Urinary bladder (tissue), 4 donors: ENCODE results near the gene HSPA4. TPM values are rescaled to one million over a fixed set of nuclear protein-coding genes. Genes with fewer than 3 reads are reported as not detected.
"Not testable (repeated sequence)": the region's sequence is repeated elsewhere in the genome, so short reads cannot be mapped to it uniquely, and the experiment has no call there.

Experiments
- DNase-seq: peaks from one replicate; pipeline ENCODE4 v3.0.0-alpha.2; 2015; ENCODE audit errors: extremely low spot score
- H3K27ac ChIP-seq: one replicate; pipeline ENCODE4 v1.5.1; 2013; ENCODE audit warnings: low read depth, mild to moderate bottlenecking, moderate library complexity
- H3K36me3 ChIP-seq: one replicate; pipeline ENCODE4 v1.6.1; 2013; ENCODE audit warnings: mild to moderate bottlenecking, moderate library complexity; ENCODE audit not compliant: insufficient read depth
- H3K4me1 ChIP-seq: one replicate; pipeline ENCODE4 v1.6.1; 2013; ENCODE audit warnings: mild to moderate bottlenecking, moderate library complexity; ENCODE audit not compliant: insufficient read depth
- H3K4me3 ChIP-seq: one replicate; pipeline ENCODE4 v1.5.1; 2013; ENCODE audit warnings: low read depth, low read length
- WGBS: extraction: QIAGEN DNeasy Blood & Tissue Kit; methylation state at CpG from one replicate; pipeline ENCODE4 v1.1.7; 2013; 5-methylcytosine and 5-hydroxymethylcytosine counted together
- polyA plus RNA-seq: library from polyadenylated mRNA; stranded (reverse); fragments of 200-250 nt; gene quantifications from one replicate; pipeline ENCODE4 v1.2.3, GENCODE V29; 2013
- total RNA-seq: library from RNA; depleted of rRNA; stranded (reverse); fragments of >200 nt; gene quantifications from one replicate; pipeline ENCODE4 v1.2.3, GENCODE V29; 2014
- donor health status: healthy with polysubstance abuse.
- donor health status: healthy.

Gene HSPA4
- total and polyA plus RNA-seq, 2 donors: 32.4 to 79.2 TPM

- no peak overlapping the region for H3K27ac ChIP-seq
- H3K4me3 ChIP-seq: no peak overlapping the region
- DNase-seq: no peak
- WGBS: 42% methylated on average over 3 of the region's 3 CpGs
- no peaks in the 10 kb centered on the region for H3K4me1 ChIP-seq
- no peaks in the 10 kb centered on the region for H3K36me3 ChIP-seq
These were observed 78.1 kb downstream of the HSPA4 start for GRCh38 chr5:133129950-133130349.

- H3K4me3 ChIP-seq: no peak overlapping the region
- WGBS: 68% methylated on average over 8 of the region's 8 CpGs
- DNase-seq: no peak
- no peak overlapping the region for H3K27ac ChIP-seq
- no peaks in the 10 kb centered on the region for H3K4me1 ChIP-seq
- H3K36me3 ChIP-seq: no peaks in the 10 kb centered on the region
These were observed 78.7 kb downstream of the HSPA4 start for GRCh38 chr5:133130387-133131118.

GRCh38 chr5:133132717-133133116 is 80.9 kb downstream of the HSPA4 start:
- no peak for DNase-seq
- no peak overlapping the region for H3K4me3 ChIP-seq
- no peaks in the 10 kb centered on the region for H3K36me3 ChIP-seq
- H3K4me1 ChIP-seq: no peaks in the 10 kb centered on the region
- 78% methylated on average over 2 of the region's 2 CpGs for WGBS
- H3K27ac ChIP-seq: no peak overlapping the region

- not testable (repeated sequence) for H3K4me3 ChIP-seq, H3K27ac ChIP-seq, DNase-seq, H3K4me1 ChIP-seq, H3K36me3 ChIP-seq
- WGBS: 98% methylated on average over 3 of the region's 5 CpGs
These were observed 81.4 kb downstream of the HSPA4 start for GRCh38 chr5:133133241-133133640.

GRCh38 chr5:133136890-133137289 is 85.1 kb downstream of the HSPA4 start:
- not testable (repeated sequence) for H3K27ac ChIP-seq, DNase-seq, H3K36me3 ChIP-seq, H3K4me3 ChIP-seq, H3K4me1 ChIP-seq
- 71% methylated on average over 2 of the region's 2 CpGs for WGBS

DNA sequence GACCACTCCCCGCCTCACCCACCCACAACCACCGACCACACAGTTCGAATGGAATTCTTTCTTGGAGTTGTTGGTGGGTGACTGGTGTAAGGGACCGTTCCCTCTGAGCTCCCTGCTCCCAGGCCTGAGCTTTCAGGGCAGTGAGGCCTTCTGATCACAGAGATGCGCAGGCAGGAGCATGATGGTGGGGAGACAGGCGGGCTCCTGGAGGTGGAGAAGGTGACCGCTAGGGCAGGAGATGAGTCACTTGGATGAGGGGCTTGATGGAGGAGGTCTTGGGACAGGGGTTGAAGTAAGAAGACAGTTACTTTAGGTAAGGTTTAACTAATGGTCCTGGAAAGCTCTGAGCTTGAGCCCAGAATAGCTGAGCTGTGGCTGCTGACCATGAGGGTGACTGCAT is 88.5 kb downstream of the HSPA4 start:
- no peak overlapping the region for H3K4me3 ChIP-seq
- H3K27ac ChIP-seq: no peak overlapping the region
- no peaks in the 10 kb centered on the region for H3K36me3 ChIP-seq
- H3K4me1 ChIP-seq: no peaks in the 10 kb centered on the region
- WGBS: 96% methylated on average over 7 of the region's 7 CpGs
- no peak for DNase-seq

- WGBS: 55% methylated on average over 3 of the region's 3 CpGs
These were observed 89.9 kb downstream of the HSPA4 start for GRCh38 chr5:133141746-133142145.

DNA sequence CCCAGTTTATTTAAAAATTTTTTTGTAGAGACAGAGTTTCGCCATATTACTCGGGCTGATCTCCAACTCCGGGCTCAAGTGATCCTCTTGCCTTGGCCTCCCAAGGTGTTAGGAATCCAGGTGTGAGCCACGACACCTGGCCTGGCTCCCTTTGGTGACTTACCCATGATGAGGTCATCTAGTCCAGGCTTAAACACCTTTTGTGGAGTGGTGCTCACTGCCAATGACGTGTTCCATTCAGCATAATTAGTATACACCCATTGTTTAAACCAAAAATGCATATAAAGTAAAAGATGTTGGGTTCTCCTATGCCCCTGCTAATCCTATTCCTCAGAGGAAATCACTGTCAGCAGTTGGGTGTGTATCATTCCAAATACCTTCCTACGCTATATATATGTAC is 91.0 kb downstream of the HSPA4 start:
- WGBS: 90% methylated on average over 6 of the region's 6 CpGs
- H3K4me3 ChIP-seq: no peak overlapping the region
- no peaks in the 10 kb centered on the region for H3K4me1 ChIP-seq
- no peaks in the 10 kb centered on the region for H3K36me3 ChIP-seq
- no peak for DNase-seq
- no peak overlapping the region for H3K27ac ChIP-seq

More at GRCh38 chr5:133141746-133142145, 89.9 kb downstream of the HSPA4 start:
- no peak for DNase-seq
- Histone ChIP-seq H3K36me3 (no peaks in the 10 kb centered on the region), H3K4me3 (no peak overlapping the region), H3K27ac (no peak overlapping the region), H3K4me1 (no peaks in the 10 kb centered on the region)

DNA sequence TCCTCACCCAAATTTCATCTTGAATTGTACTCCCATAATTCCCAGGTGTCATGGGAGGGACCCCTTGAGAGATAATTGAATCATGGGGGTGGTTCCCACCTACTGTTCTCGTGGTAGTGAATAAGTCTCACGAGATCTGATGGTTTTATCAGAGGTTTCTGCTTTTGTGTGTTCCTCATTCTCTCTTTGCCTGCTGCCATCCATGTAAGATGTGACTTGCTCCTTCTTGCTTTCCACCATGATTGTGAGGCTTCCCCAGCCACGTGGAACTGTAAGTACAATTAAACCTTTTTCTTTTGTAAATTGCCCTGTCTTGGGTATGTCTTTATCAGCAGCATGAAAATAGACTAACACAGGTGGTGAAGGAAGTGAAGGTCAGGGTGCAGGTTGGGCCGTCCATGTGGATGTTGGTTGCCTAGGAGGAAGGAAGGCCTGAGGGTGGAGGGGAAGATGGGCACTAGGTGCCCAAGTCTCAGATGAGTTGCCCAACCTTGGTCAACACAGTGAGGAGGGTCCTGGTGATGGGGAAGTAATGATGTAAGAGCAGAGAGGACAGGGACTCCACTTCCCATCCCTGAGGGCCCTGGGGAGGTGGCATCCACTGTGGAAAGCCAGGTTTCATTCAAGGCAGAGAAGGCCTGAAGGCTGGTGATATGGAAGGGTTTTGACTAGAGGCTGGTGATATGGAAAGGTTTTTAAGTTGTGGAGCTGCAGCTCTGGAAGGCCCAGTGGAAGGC is 92.6 kb downstream of the HSPA4 start:
- Histone ChIP-seq H3K27ac (no peak overlapping the region), H3K4me3 (no peak overlapping the region), H3K4me1 (no peaks in the 10 kb centered on the region), H3K36me3 (no peaks in the 10 kb centered on the region)
- WGBS: 78% methylated on average over 4 of the region's 4 CpGs
- no peak for DNase-seq

DNA sequence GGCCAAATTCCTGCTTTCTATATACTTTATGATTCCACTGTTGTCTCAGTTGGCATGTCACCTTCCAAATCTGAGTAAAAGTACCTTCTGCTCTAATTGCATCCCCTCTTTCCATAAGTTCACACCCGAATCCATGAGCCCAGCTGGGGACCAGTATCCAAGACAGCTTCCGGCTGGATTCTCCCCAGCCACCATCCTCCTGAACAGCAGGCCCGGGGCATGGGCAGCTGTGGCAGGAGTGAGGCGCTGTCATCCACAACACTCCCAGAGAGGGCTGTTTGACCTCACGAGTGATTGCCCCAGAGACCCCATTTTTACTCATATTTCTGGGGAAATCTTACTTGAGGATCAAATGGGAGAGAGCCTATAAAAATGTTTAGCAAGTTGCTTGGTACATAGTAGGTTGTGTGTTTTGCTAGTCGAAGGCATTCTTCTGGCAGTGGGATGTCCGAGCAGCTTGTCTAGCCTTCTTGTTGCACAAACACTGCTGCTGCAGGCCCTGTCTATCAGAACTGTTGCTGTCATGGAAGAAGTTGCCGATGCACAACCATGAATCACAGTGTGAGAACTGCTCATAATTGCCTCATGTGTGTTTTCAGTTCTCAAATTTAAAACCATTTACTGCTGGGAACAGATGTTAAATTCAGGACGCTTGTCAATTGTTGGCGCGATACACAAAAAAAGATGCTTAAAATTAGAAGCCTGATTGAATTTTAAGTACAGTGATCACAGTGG is 93.8 kb downstream of the HSPA4 start:
- no peak for DNase-seq
- no peaks in the 10 kb centered on the region for H3K36me3 ChIP-seq
- WGBS: 84% methylated on average over 11 of the region's 11 CpGs

GRCh38 chr5:133147411-133147810 is 95.6 kb downstream of the HSPA4 start:
- no peak overlapping the region for H3K27ac ChIP-seq
- no peaks in the 10 kb centered on the region for H3K36me3 ChIP-seq
- 25% methylated on average over 7 of the region's 7 CpGs for WGBS
- no peaks in the 10 kb centered on the region for H3K4me1 ChIP-seq
- DNase-seq: no peak
- no peak overlapping the region for H3K4me3 ChIP-seq

More for the DNA sequence above, 93.8 kb downstream of the HSPA4 start:
- no peak overlapping the region for H3K27ac ChIP-seq
- no peak overlapping the region for H3K4me3 ChIP-seq
- no peaks in the 10 kb centered on the region for H3K4me1 ChIP-seq

DNA sequence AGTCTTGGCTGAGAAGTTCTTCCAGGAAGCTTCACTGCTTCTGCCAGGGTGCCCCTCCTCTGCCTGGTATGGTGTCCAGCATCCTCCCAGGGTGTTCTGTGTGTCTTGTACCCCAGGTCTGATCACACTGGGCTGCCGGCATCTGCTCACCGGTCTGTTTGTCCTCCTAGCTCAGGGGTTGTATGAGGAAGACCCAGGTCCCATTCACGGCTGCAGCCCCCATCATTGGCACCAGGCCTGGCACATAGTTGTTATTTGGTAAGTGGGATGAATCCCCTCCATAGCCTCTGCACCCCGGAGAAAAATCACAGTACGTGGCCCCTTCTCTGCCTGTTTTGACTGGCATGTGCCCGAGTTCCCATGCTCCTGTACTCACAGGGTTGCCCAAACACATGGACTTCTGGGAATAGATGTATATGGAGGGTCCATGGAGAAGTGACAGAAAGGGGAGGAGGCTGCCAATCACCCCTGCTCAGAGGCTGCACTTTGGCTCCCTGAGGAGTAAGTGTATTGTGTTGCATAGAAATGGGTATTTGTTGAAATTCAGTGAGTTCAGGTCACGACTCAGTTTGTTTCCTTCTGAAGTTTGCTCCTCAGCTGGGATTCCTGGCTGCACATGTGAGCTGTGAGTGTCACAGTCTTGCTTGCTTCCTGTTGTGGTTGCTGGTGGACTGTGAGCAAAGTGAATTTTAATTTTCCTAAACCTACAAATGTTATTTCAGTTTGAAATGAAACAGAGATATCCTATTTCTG is 96.2 kb downstream of the HSPA4 start:
- Histone ChIP-seq H3K36me3 (no peaks in the 10 kb centered on the region), H3K4me3 (no peak overlapping the region), H3K27ac (no peak overlapping the region), H3K4me1 (no peaks in the 10 kb centered on the region)
- 93% methylated on average over 7 of the region's 7 CpGs for WGBS
- DNase-seq: no peak

DNA sequence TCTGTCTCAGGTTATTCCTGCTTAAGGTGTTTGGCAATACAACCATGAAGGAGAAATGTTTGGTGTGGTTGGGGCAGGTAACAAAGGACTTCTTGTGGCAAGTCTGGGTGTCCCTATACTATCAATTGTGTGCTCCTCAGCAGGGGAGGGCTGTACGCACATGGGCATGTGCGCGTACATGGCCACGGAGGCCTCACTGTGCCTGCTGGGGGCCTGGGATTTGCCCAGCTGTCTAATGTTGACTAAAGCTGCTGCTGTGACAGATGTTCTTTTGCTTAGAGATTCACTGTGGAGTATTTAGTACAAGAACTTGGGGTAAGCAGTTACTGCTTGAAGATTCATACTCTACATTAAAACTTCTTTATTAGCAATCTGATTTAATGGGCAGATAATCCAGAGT is 97.5 kb downstream of the HSPA4 start:
- H3K4me1 ChIP-seq: no peaks in the 10 kb centered on the region
- WGBS: 85% methylated on average over 4 of the region's 4 CpGs
- DNase-seq: no peak
- H3K36me3 ChIP-seq: no peaks in the 10 kb centered on the region
- no peak overlapping the region for H3K27ac ChIP-seq
- H3K4me3 ChIP-seq: no peak overlapping the region
